Kidney epithelial cell (primary cell): ENCODE results near the gene POLK. TPM values are rescaled to one million over a fixed set of nuclear protein-coding genes. Genes with fewer than 3 reads are reported as not detected.

Experiments
- DNase-seq: peaks from one replicate; pipeline ENCODE4 v3.0.0-alpha.2; 2010; ENCODE audit warnings: low read depth
- H3K27me3 ChIP-seq: 2 replicates; pipeline ENCODE4 v1.6.0; 2011; ENCODE audit warnings: low read length; ENCODE audit not compliant: control insufficient read depth, insufficient read depth
- H3K36me3 ChIP-seq: 2 replicates; pipeline ENCODE4 v1.5.1; 2011; ENCODE audit warnings: low read length; ENCODE audit not compliant: control insufficient read depth, insufficient read depth
- H3K4me3 ChIP-seq: 2 replicates; pipeline ENCODE4 v1.5.1; 2011; ENCODE audit warnings: low read depth, mild to moderate bottlenecking, control low read depth, low read length
- total RNA-seq: library from RNA; depleted of rRNA; stranded (reverse); fragments of >200 nt; gene quantifications from 2 replicates; pipeline ENCODE4 v1.2.3, GENCODE V29; 2015
- TF ChIP-seq, protein P1 (sequence below): IDR thresholded peaks from 2 replicates; pipeline ENCODE4 v1.5.1; 2011; ENCODE audit warnings: mild to moderate bottlenecking, moderate library complexity, low read length, control low read depth, inconsistent platforms; ENCODE audit not compliant: insufficient read depth, poor library complexity, severe bottlenecking

Gene POLK
- total RNA-seq, 1 donor from 2014 or later, result 18.6 TPM

DNA sequence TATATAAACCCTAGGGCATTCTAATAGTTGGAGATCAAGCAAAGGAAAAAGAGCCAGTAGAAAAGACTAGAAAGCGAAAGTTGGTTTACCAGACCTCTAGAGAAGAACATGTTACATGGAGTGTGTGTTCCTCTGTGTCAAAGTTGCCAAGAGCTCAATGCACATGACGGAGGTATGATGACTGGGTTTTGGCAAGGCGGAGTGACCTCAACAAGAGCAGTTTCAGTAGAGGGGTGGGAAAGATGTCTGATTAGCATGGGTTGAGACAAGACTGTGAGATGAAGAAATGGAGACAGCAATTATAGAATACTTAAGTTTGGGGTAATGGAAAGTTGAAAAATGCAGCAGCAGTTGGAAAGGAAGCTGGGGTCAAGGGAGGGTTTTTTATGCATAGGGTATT, 101.2 kb downstream of the POLK start:
- Histone ChIP-seq H3K27me3 (no peaks in the 10 kb centered on the region), H3K4me3 (no peak overlapping the region), H3K36me3 (no peaks in the 10 kb centered on the region)
- TF ChIP-seq, protein P1, sequence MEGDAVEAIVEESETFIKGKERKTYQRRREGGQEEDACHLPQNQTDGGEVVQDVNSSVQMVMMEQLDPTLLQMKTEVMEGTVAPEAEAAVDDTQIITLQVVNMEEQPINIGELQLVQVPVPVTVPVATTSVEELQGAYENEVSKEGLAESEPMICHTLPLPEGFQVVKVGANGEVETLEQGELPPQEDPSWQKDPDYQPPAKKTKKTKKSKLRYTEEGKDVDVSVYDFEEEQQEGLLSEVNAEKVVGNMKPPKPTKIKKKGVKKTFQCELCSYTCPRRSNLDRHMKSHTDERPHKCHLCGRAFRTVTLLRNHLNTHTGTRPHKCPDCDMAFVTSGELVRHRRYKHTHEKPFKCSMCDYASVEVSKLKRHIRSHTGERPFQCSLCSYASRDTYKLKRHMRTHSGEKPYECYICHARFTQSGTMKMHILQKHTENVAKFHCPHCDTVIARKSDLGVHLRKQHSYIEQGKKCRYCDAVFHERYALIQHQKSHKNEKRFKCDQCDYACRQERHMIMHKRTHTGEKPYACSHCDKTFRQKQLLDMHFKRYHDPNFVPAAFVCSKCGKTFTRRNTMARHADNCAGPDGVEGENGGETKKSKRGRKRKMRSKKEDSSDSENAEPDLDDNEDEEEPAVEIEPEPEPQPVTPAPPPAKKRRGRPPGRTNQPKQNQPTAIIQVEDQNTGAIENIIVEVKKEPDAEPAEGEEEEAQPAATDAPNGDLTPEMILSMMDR, result no peak
- no peak for DNase-seq

DNA sequence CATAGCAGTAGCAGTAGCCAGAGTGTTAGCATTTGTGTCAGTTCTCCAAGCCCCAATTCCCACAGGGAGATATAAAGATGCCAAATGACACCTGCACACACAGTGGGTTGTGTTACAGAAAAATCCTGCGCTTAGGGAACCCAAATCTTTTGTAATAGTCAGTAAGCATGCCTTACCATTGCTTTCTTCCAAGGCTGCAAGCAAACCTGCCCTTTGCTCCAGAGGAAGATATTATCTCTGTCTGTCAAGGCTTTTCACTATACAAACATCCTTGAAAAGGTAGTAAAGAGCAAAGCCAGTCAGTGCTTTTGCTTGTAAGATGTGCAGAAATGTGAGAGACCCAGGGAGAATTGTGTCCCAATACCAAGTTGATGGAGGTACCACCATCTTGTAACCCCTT, 102.5 kb downstream of the POLK start:
- TF ChIP-seq, protein P1, result no peak
- no peaks in the 10 kb centered on the region for H3K27me3 ChIP-seq
- H3K36me3 ChIP-seq, result no peaks in the 10 kb centered on the region
- DNase-seq, result no peak
- H3K4me3 ChIP-seq, result no peak overlapping the region

DNA sequence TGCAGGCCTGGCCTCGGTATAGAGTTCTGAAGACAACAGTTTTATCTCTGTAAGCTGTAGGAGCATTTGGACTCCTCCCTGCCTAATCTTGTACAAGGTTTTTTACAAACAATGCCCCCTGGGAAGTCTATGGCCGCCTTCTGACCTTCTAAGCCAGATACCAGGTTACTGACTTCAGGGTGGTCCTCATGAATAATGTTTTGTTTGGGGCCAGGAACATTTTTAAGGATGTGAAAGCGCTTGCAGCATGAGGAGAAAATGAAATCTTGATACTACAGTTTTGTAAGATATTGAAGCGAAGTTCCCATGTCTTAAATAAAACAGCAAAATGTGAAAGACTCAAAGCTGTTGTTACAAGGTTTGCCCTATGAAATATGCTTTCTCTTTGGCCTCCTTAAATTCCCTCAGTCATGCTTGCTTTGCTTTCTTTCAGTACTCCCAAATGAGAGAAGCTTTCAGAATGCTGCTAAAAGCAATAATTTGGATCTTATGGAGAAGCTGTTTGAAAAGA, 104.7 kb downstream of the POLK start:
- DNase-seq, result no peak
- Histone ChIP-seq H3K4me3 (no peak overlapping the region), H3K27me3 (no peaks in the 10 kb centered on the region), H3K36me3 (no peaks in the 10 kb centered on the region)
- TF ChIP-seq, protein P1, result no peak

DNA sequence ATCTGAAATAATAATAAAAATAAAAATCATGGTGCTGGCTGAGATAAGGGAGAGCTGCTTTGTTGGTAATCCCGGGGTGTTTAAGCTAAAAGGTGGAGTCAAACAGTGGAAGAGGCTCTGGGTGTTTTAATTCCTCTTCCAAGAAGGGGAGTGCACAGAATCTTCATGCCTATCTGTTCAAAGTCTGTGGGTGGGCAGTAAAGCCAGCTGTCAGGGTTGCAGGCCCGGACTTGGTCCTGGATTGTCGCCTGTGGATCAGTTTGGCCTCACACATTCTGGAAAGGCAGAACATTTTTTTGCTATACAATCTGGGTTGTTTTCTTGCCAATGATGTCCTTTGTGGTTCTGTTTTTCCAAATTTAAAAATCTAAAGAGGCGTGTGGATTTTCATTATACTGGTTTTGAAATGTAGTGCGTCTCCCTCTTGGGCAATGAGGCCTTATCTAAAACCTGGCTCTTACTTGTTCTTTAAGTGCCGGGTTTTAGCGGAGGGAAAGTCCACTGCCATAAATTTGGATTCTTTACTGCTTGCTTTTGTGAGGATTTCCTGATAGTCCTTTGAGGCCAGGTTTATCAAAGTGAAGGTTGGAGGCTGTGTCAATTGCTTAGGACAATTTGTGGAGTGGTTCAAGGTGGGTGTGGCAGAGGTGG, 105.4 kb downstream of the POLK start:
- no peaks in the 10 kb centered on the region for H3K36me3 ChIP-seq
- no peak overlapping the region for H3K4me3 ChIP-seq
- no peaks in the 10 kb centered on the region for H3K27me3 ChIP-seq
- TF ChIP-seq, protein P1, result no peak
- no peak for DNase-seq

DNA sequence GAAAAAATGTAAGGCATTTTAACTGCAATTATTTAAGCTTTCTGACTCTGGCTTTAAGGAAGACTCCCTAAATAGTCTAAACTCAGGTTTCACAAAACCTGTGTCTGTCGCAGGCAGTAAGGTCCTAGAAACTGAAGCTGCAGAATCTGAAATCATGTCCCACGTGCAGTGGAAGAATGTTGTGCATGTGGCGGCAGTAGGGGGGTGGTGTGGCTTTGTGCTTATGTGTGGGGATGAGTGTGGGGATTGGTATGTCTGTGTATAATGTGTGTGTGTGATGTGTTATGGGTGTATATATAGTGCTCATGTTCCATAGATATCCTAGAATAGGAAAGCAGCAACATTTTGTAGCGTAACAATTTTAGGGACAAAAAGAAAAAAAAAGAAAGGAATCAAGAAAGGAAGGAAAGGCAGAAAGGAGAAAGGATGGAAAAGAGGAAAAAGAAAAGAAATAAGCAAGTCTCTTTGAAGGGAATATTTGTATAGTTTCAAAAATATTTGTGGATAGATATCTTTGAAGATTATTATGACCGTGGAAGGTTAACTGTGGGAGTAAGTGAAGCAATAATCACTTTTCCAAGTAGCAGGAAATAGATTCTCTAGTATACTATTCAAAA, 106.2 kb downstream of the POLK start:
- no peak for DNase-seq
- Histone ChIP-seq H3K27me3 (no peaks in the 10 kb centered on the region), H3K36me3 (no peaks in the 10 kb centered on the region), H3K4me3 (no peak overlapping the region)
- TF ChIP-seq, protein P1, result no peak
